BLaER1 treated with 17β-estradiol and CSF1 and Interleukin-3, amounts not matched to agents 10 nM and 100 nM (cell line): ENCODE results near the gene SPIN1.

Experiments
- H3K27ac ChIP-seq, 11 experiments: shearing (Covaris generic); formaldehyde crosslinking; 2 replicates each; pipeline ENCODE4 v1.8.1; 2022
- H3K27me3 ChIP-seq, 11 experiments: shearing (Covaris generic); formaldehyde crosslinking; 2 replicates each; pipeline ENCODE4 v1.8.1; 2022
- H3K36me3 ChIP-seq, 11 experiments: shearing (Covaris generic); formaldehyde crosslinking; 2 replicates each; pipeline ENCODE4 v1.8.1; 2022
- H3K4me1 ChIP-seq, 10 experiments: shearing (Covaris generic); formaldehyde crosslinking; 2 replicates each; pipeline ENCODE4 v1.8.1; 2022
- H3K4me2 ChIP-seq, 11 experiments: shearing (Covaris generic); formaldehyde crosslinking; 2 replicates each; pipeline ENCODE4 v1.8.1; 2022
- H3K4me3 ChIP-seq, 10 experiments: shearing (Covaris generic); formaldehyde crosslinking; 2 replicates each; pipeline ENCODE4 v1.8.1; 2022
- H3K9ac ChIP-seq, 11 experiments: shearing (Covaris generic); formaldehyde crosslinking; 2 replicates each; pipeline ENCODE4 v1.8.1; 2022
- H3K9me3 ChIP-seq, 11 experiments: shearing (Covaris generic); formaldehyde crosslinking; replicated peaks in 1 of 11; 2 replicates each; pipeline ENCODE4 v1.8.1; 2022
- H4K20me1 ChIP-seq, 11 experiments: shearing (Covaris generic); formaldehyde crosslinking; 2 replicates each; pipeline ENCODE4 v1.8.1; 2022
- Cebpa-rat ChIP-seq, 11 experiments: shearing (Covaris generic); IDR thresholded peaks; 2 replicates each; pipeline ENCODE4 v1.8.1; 2022

Gene SPIN1

GRCh38 chr9:88446728-88447127 lies 58.5 kb downstream of the SPIN1 start:
- Histone ChIP-seq H3K27me3 (no peaks in the 10 kb centered on the region), H3K4me2 (peak overlapping the region in 5 of 11 experiments; percentile 23 to 39 (median 29); a peak in 5 of 22 replicates), H4K20me1 (peaks cover 20 to 99% (median 63%) of the 10 kb centered on the region in 11 experiments; a peak in 20 of 22 replicates), H3K9me3 (peaks cover 10 to 47% (median 42%) of the 10 kb centered on the region in 11 experiments; a peak in 20 of 22 replicates), H3K36me3 (peaks cover 80 to 99% (median 91%) of the 10 kb centered on the region in 11 experiments), H3K27ac (no peak overlapping the region), H3K9ac (no peak overlapping the region), H3K4me1 (peaks cover 0 to 20% (median 2%) of the 10 kb centered on the region in 10 experiments; a peak in 7 of 20 replicates), H3K4me3 (no peak overlapping the region)
- TF ChIP-seq Cebpa-rat (IDR thresholded peaks at IDR 0.05) = no peak

- H4K20me1 ChIP-seq = peaks cover 20 to 99% (median 65%) of the 10 kb centered on the region in 11 experiments; a peak in 20 of 22 replicates
- H3K27ac ChIP-seq = no peak overlapping the region
- H3K9me3 ChIP-seq = peaks cover 10 to 42% (median 35%) of the 10 kb centered on the region in 11 experiments; a peak in 20 of 22 replicates
- TF ChIP-seq Cebpa-rat (IDR thresholded peaks at IDR 0.05) = no peak
- H3K4me1 ChIP-seq = peaks cover 0 to 20% (median under 1%) of the 10 kb centered on the region in 10 experiments; a peak in 7 of 20 replicates
- H3K36me3 ChIP-seq = peaks cover 80 to 99% (median 91%) of the 10 kb centered on the region in 11 experiments
- no peak overlapping the region for H3K9ac ChIP-seq
- peak overlapping the region in 2 of 11 experiments; percentile 0 to 13; a peak in 1 of 22 replicates for H3K4me2 ChIP-seq
- no peaks in the 10 kb centered on the region for H3K27me3 ChIP-seq
- H3K4me3 ChIP-seq = no peak overlapping the region
These were observed 59.2 kb downstream of the SPIN1 start for GRCh38 chr9:88447431-88447830.

GRCh38 chr9:88451160-88451559 lies 62.9 kb downstream of the SPIN1 start:
- no peak overlapping the region for H3K4me2 ChIP-seq
- TF ChIP-seq Cebpa-rat (IDR thresholded peaks at IDR 0.05) = no peak
- no peak overlapping the region for H3K4me3 ChIP-seq
- H3K27ac ChIP-seq = no peak overlapping the region
- peaks cover 0 to 7% (median 2%) of the 10 kb centered on the region in 11 experiments; a peak in 9 of 22 replicates for H3K9me3 ChIP-seq
- H3K36me3 ChIP-seq = peaks cover 76 to 97% (median 87%) of the 10 kb centered on the region in 11 experiments
- no peaks in the 10 kb centered on the region for H3K27me3 ChIP-seq
- no peak overlapping the region for H3K9ac ChIP-seq
- H4K20me1 ChIP-seq = peaks cover 20 to 91% (median 62%) of the 10 kb centered on the region in 11 experiments; a peak in 20 of 22 replicates
- H3K4me1 ChIP-seq = peaks cover 0 to 19% (median 0%) of the 10 kb centered on the region in 10 experiments; a peak in 6 of 20 replicates

- H3K27me3 ChIP-seq = no peaks in the 10 kb centered on the region
- H3K36me3 ChIP-seq = peaks cover 58 to 98% (median 84%) of the 10 kb centered on the region in 11 experiments
- no peak overlapping the region for H3K4me2 ChIP-seq
- no peaks in the 10 kb centered on the region for H3K9me3 ChIP-seq
- H3K9ac ChIP-seq = no peak overlapping the region
- no peak overlapping the region for H3K4me3 ChIP-seq
- H4K20me1 ChIP-seq = peaks cover 0 to 54% (median 31%) of the 10 kb centered on the region in 11 experiments; a peak in 14 of 22 replicates
- no peak overlapping the region for H3K27ac ChIP-seq
- no peak for TF ChIP-seq Cebpa-rat (IDR thresholded peaks at IDR 0.05)
- H3K4me1 ChIP-seq = no peaks in the 10 kb centered on the region
These were observed 70.6 kb downstream of the SPIN1 start for GRCh38 chr9:88458716-88459465.

- Histone ChIP-seq H3K9ac (no peak overlapping the region), H3K9me3 (no peaks in the 10 kb centered on the region), H3K4me1 (no peaks in the 10 kb centered on the region), H3K27ac (no peak overlapping the region), H4K20me1 (peaks cover 0 to 58% (median 27%) of the 10 kb centered on the region in 11 experiments; a peak in 12 of 22 replicates), H3K4me3 (no peak overlapping the region), H3K27me3 (no peaks in the 10 kb centered on the region), H3K36me3 (peaks cover 59 to 100% (median 85%) of the 10 kb centered on the region in 11 experiments), H3K4me2 (no peak overlapping the region)
- no peak for TF ChIP-seq Cebpa-rat (IDR thresholded peaks at IDR 0.05)
These were observed 72.5 kb downstream of the SPIN1 start for GRCh38 chr9:88460587-88461332.

- Histone ChIP-seq H3K9me3 (no peaks in the 10 kb centered on the region), H3K4me1 (no peaks in the 10 kb centered on the region), H4K20me1 (peaks cover 0 to 68% (median 23%) of the 10 kb centered on the region in 11 experiments; a peak in 12 of 22 replicates), H3K4me2 (no peak overlapping the region), H3K27me3 (no peaks in the 10 kb centered on the region), H3K4me3 (no peak overlapping the region), H3K36me3 (peaks cover 57 to 100% (median 84%) of the 10 kb centered on the region in 11 experiments), H3K27ac (no peak overlapping the region), H3K9ac (no peak overlapping the region)
- TF ChIP-seq Cebpa-rat (IDR thresholded peaks at IDR 0.05) = no peak
These were observed 73.9 kb downstream of the SPIN1 start for GRCh38 chr9:88462191-88462590.

- Histone ChIP-seq H3K27me3 (no peaks in the 10 kb centered on the region), H3K4me2 (no peak overlapping the region), H3K4me1 (no peaks in the 10 kb centered on the region), H3K9me3 (peaks cover 0 to 7% (median 0%) of the 10 kb centered on the region in 11 experiments; a peak in 1 of 22 replicates), H3K4me3 (no peak overlapping the region), H3K9ac (no peak overlapping the region), H3K27ac (no peak overlapping the region), H3K36me3 (peaks cover 77 to 100% (median 92%) of the 10 kb centered on the region in 11 experiments), H4K20me1 (peaks cover 0 to 84% (median 23%) of the 10 kb centered on the region in 11 experiments; a peak in 11 of 22 replicates)
- TF ChIP-seq Cebpa-rat (IDR thresholded peaks at IDR 0.05) = no peak
These were observed 76.6 kb downstream of the SPIN1 start for GRCh38 chr9:88464851-88465250.

- H3K9ac ChIP-seq = no peak overlapping the region
- H3K4me1 ChIP-seq = no peaks in the 10 kb centered on the region
- peaks cover 0 to 88% (median 25%) of the 10 kb centered on the region in 11 experiments; a peak in 15 of 22 replicates for H4K20me1 ChIP-seq
- peaks cover 88 to 100% (median 95%) of the 10 kb centered on the region in 11 experiments for H3K36me3 ChIP-seq
- H3K9me3 ChIP-seq = peaks cover 0 to 7% (median 0%) of the 10 kb centered on the region in 11 experiments; a peak in 1 of 22 replicates
- no peak for TF ChIP-seq Cebpa-rat (IDR thresholded peaks at IDR 0.05)
- H3K4me3 ChIP-seq = no peak overlapping the region
- no peaks in the 10 kb centered on the region for H3K27me3 ChIP-seq
- H3K4me2 ChIP-seq = no peak overlapping the region
- H3K27ac ChIP-seq = no peak overlapping the region
These were observed 80.0 kb downstream of the SPIN1 start for GRCh38 chr9:88468226-88468625.
